Osteoblast (primary cell): ENCODE data around the gene RASA3. TPM values are rescaled to one million over a fixed set of nuclear protein-coding genes. Genes with fewer than 3 reads are reported as not detected.

Experiments
- DNase-seq: peaks from one replicate; pipeline ENCODE4 v3.0.0; 2011; ENCODE audit warnings: low spot score, mixed read lengths; ENCODE audit not compliant: insufficient read length; ENCODE audit errors: missing footprints
- H2AFZ ChIP-seq: 2 replicates; pipeline ENCODE4 v1.6.0; 2011; ENCODE audit warnings: mild to moderate bottlenecking, low read length
- H3K27ac ChIP-seq: 2 replicates; pipeline ENCODE4 v1.5.1; 2011; ENCODE audit warnings: mild to moderate bottlenecking, low read depth, low read length, moderate library complexity
- H3K27me3 ChIP-seq: 2 replicates; pipeline ENCODE4 v1.6.0; 2012; ENCODE audit warnings: mild to moderate bottlenecking, control low read depth, inconsistent platforms, low read length, moderate library complexity; ENCODE audit not compliant: insufficient read depth
- H3K36me3 ChIP-seq: 2 replicates; pipeline ENCODE4 v1.5.1; 2011; ENCODE audit warnings: mild to moderate bottlenecking, low read length, control low read depth, moderate library complexity; ENCODE audit not compliant: insufficient read depth
- H3K4me1 ChIP-seq: 2 replicates; pipeline ENCODE4 v1.5.1; 2011; ENCODE audit warnings: mild to moderate bottlenecking, low read length, control low read depth, moderate library complexity; ENCODE audit not compliant: insufficient read depth
- H3K4me2 ChIP-seq: 2 replicates; pipeline ENCODE4 v1.6.0; 2011; ENCODE audit warnings: mild to moderate bottlenecking, low read length; ENCODE audit not compliant: insufficient read depth
- H3K4me3 ChIP-seq: fragments of 200-600 bp; sonication (generic); 3 replicates; pipeline ENCODE4 v1.5.1; 2012; ENCODE audit warnings: mild to moderate bottlenecking, low read length, inconsistent platforms; ENCODE audit not compliant: insufficient read depth
- H3K79me2 ChIP-seq: 2 replicates; pipeline ENCODE4 v1.6.0; 2012; ENCODE audit warnings: mild to moderate bottlenecking, low read length, control low read depth, inconsistent platforms; ENCODE audit not compliant: insufficient read depth
- H3K9me3 ChIP-seq: 2 replicates; pipeline ENCODE4 v1.5.1; 2011; ENCODE audit warnings: low read depth, low read length, control low read depth
- H4K20me1 ChIP-seq: 2 replicates; pipeline ENCODE4 v1.6.0; 2012; ENCODE audit warnings: mild to moderate bottlenecking, low read length, control low read depth; ENCODE audit not compliant: insufficient read depth
- CTCF ChIP-seq: IDR thresholded peaks from 2 replicates; pipeline ENCODE4 v1.5.1; 2011; ENCODE audit warnings: mild to moderate bottlenecking, low read depth, low read length, moderate library complexity; ENCODE audit errors: extremely low read depth
- total RNA-seq: library from RNA; depleted of rRNA; stranded (reverse); fragments of >200 nt; gene quantifications from 2 replicates; pipeline ENCODE4 v1.2.3, GENCODE V29; 2012

Gene RASA3
- total RNA-seq, 1 donor, result 41.3 TPM

DNA sequence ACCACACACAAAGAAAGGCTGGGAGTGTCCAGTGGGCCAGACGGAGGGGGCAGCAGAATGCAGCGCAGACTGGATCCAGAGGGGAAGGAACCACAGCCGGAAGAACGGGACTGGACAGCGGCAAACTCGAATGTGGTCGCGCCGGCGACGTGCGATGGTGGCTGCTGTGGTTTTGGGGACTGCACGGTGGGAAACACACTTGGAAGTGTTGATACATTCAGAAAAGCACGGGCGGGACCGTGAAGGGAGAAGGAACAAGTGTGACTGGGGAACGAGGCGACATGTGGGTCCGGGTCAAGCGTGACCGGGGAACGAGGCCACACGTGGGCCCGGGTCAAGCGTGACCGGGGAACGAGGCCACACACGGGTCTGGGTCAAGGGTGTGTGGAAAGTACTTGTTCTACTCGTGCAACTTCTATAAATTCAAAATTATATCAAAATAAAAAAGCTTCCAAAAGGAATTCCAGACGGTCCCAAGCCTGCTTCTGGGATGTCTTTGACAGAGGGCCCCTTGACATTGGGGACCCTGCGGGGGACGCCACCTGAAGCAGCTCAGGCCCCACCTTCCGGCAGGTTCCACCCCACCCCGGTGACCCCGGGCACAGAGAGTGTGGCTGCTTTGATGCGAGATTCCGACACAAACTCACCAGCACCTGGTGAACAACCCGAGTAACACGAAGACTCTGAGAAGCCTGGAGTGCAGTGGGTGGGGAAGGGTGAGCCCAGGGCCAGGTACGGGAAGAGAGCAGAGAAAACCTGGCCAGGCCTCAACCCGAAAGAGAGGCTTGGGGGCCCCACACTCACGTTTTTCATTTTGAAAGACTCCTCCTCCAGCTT is 133.4 kb downstream of the RASA3 start:
- Histone ChIP-seq H3K4me2 (no peak overlapping the region), H3K79me2 (no peaks in the 10 kb centered on the region), H3K36me3 (peaks cover 48% of the 10 kb centered on the region), H3K9me3 (no peaks in the 10 kb centered on the region), H3K27me3 (no peaks in the 10 kb centered on the region), H3K4me3 (no peak overlapping the region), H2AFZ (no peak overlapping the region), H3K4me1 (peaks cover 12% of the 10 kb centered on the region), H4K20me1 (no peaks in the 10 kb centered on the region), H3K27ac (peak overlapping the region; percentile 87)
- DNase-seq, result no peak
- TF ChIP-seq CTCF, result no peak

- peak overlapping the region; percentile 87 for H3K27ac ChIP-seq
- H3K4me3 ChIP-seq, result no peak overlapping the region
- H2AFZ ChIP-seq, result no peak overlapping the region
- DNase-seq, result peak; percentile 98
- no peaks in the 10 kb centered on the region for H3K27me3 ChIP-seq
- peaks cover 12% of the 10 kb centered on the region for H3K4me1 ChIP-seq
- no peaks in the 10 kb centered on the region for H3K9me3 ChIP-seq
- H4K20me1 ChIP-seq, result no peaks in the 10 kb centered on the region
- peaks cover 52% of the 10 kb centered on the region for H3K36me3 ChIP-seq
- no peak overlapping the region for H3K4me2 ChIP-seq
- H3K79me2 ChIP-seq, result no peaks in the 10 kb centered on the region
- no peak for TF ChIP-seq CTCF
These were observed 134.3 kb downstream of the RASA3 start for GRCh38 chr13:113997845-113998751.

DNA sequence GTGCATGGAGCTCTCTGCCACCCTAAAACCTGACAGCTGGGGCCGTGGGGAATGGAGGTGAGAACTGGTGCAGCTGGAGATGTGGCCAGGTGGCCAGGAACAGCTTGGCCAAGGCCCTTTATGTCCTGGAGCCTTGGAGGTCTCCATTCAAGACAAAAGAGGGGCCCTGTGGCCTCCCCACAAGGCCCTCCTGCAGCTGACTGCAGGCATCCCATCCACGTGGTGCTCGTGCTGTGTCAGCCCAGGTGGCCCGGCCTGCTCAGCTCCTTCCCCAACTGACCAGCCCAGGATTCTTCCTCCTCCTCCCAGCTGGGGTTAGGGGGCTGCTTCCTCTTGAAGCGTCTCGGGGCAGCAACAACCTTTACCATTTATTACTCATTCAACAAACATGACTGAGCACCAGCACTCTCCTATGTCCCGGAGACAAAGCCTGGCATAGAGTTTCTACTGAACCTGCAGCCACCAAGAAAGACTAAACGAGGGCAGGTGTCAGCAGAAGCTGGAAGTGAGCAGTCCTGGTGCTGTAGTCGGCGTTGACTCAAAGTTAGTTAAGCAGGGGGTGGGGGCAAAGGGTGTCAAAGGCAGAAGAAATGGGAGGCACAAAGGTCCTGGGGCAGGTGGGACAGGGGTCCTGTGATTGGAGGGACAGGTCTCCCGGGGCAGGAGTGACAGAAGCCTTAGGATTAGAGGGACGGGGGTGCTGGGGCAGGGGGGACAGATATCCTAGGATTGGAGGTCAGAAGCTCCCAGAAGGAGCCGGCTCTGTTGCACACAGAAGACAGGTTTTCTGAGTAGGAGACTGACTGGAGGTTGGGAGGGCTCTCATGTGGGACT is 135.3 kb downstream of the RASA3 start:
- Histone ChIP-seq H3K9me3 (no peaks in the 10 kb centered on the region), H4K20me1 (no peaks in the 10 kb centered on the region), H3K4me2 (no peak overlapping the region), H3K27me3 (no peaks in the 10 kb centered on the region), H2AFZ (no peak overlapping the region), H3K4me1 (peaks cover 12% of the 10 kb centered on the region), H3K4me3 (no peak overlapping the region), H3K27ac (peak overlapping the region; percentile 87), H3K79me2 (no peaks in the 10 kb centered on the region), H3K36me3 (peaks cover 55% of the 10 kb centered on the region)
- no peak for TF ChIP-seq CTCF
- DNase-seq, result no peak
